ENCODE measurements around the gene YPEL3.
A peak's percentile ranks its signal among the peaks of the same experiment; 100 is the strongest.
"Not testable (repeated sequence)": the region's sequence is repeated elsewhere in the genome, so short reads cannot be mapped to it uniquely, and the experiment has no call there.

The YPEL3 gene

GRCh38 chr16:30096105-30096861 is at the start of gene YPEL3:
YPEL3 (minus strand) TSS chr16:30096213; CDS start chr16:30095482, 731 bp downstream.
- DNase-seq (ENCODE audit: low spot score), result peak; percentile 99

- no peak for DNase-seq (ENCODE audit: low spot score)
Observed at GRCh38 chr16:30145657-30146056, 49.6 kb upstream of the YPEL3 start.

GRCh38 chr16:30144917-30145316 is 48.9 kb upstream of the YPEL3 start:
- no peak for DNase-seq (ENCODE audit: low spot score)

GRCh38 chr16:30144017-30144416 is 48.0 kb upstream of the YPEL3 start:
- DNase-seq (ENCODE audit: low spot score), result no peak

- DNase-seq (ENCODE audit: low spot score), result no peak
Observed at GRCh38 chr16:30143347-30143702, 47.3 kb upstream of the YPEL3 start.

- peak; percentile 32 for DNase-seq (ENCODE audit: low spot score)
Observed at GRCh38 chr16:30142672-30143346, 46.8 kb upstream of the YPEL3 start.

GRCh38 chr16:30141750-30142149 is 45.7 kb upstream of the YPEL3 start:
- DNase-seq (ENCODE audit: low spot score), result no peak

GRCh38 chr16:30139583-30140481 is 43.8 kb upstream of the YPEL3 start:
- DNase-seq (ENCODE audit: low spot score), result no peak

- no peak for DNase-seq (ENCODE audit: low spot score)
Observed at GRCh38 chr16:30137897-30138296, 41.9 kb upstream of the YPEL3 start.

- no peak for DNase-seq (ENCODE audit: low spot score)
Observed at GRCh38 chr16:30136971-30137605, 41.1 kb upstream of the YPEL3 start.

- no peak for DNase-seq (ENCODE audit: low spot score)
Observed at GRCh38 chr16:30132591-30132990, 36.6 kb upstream of the YPEL3 start.

GRCh38 chr16:30131869-30132475 is 36.0 kb upstream of the YPEL3 start:
- DNase-seq (ENCODE audit: low spot score), result no peak

- DNase-seq (ENCODE audit: low spot score), result no peak
Observed at GRCh38 chr16:30127993-30128392, 32.0 kb upstream of the YPEL3 start.

GRCh38 chr16:30125690-30126089 is 29.7 kb upstream of the YPEL3 start:
- DNase-seq (ENCODE audit: low spot score), result not testable (repeated sequence)

- no peak for DNase-seq (ENCODE audit: low spot score)
Observed at GRCh38 chr16:30124985-30125379, 29.0 kb upstream of the YPEL3 start.

GRCh38 chr16:30122604-30123160 is 26.7 kb upstream of the YPEL3 start:
- no peak for DNase-seq (ENCODE audit: low spot score)

GRCh38 chr16:30121741-30122571 is 25.9 kb upstream of the YPEL3 start:
- no peak for DNase-seq (ENCODE audit: low spot score)

GRCh38 chr16:30120340-30121105 is 24.5 kb upstream of the YPEL3 start:
- DNase-seq (ENCODE audit: low spot score), result no peak

- no peak for DNase-seq (ENCODE audit: low spot score)
Observed at GRCh38 chr16:30119428-30119827, 23.4 kb upstream of the YPEL3 start.

GRCh38 chr16:30117768-30118167 is 21.8 kb upstream of the YPEL3 start:
- no peak for DNase-seq (ENCODE audit: low spot score)
